ENCODE data around the gene PNCK.

PNCK gene

GRCh38 chrX:153627675-153628111 is 45.9 kb downstream of the PNCK start:
- no peak overlapping the region for H3K4me3 ChIP-seq (ENCODE audit: low read depth, low read length)
- DNase-seq (ENCODE audit: low read depth) = no peak
- TF ChIP-seq CTCF (IDR thresholded peaks at IDR 0.05; ENCODE audit: insufficient read depth, low read depth, low read length, missing control alignments) = no peak

- no peak for TF ChIP-seq CTCF (IDR thresholded peaks at IDR 0.05; ENCODE audit: insufficient read depth, low read depth, low read length, missing control alignments)
Observed at GRCh38 chrX:153626863-153627674, 46.5 kb downstream of the PNCK start.

GRCh38 chrX:153626025-153626633 is 47.5 kb downstream of the PNCK start:
- TF ChIP-seq CTCF (IDR thresholded peaks at IDR 0.05; ENCODE audit: insufficient read depth, low read depth, low read length, missing control alignments) = no peak
- no peak for DNase-seq (ENCODE audit: low read depth)
- H3K4me3 ChIP-seq (ENCODE audit: low read depth, low read length) = no peak overlapping the region

More at GRCh38 chrX:153626863-153627674, 46.5 kb downstream of the PNCK start:
- no peak for DNase-seq (ENCODE audit: low read depth)
- H3K4me3 ChIP-seq (ENCODE audit: low read depth, low read length) = no peak overlapping the region

- no peak for TF ChIP-seq CTCF (IDR thresholded peaks at IDR 0.05; ENCODE audit: insufficient read depth, low read depth, low read length, missing control alignments)
- H3K4me3 ChIP-seq (ENCODE audit: low read depth, low read length) = no peak overlapping the region
- no peak for DNase-seq (ENCODE audit: low read depth)
Observed at GRCh38 chrX:153625271-153626024, 48.2 kb downstream of the PNCK start.

GRCh38 chrX:153624196-153625091 is 49.2 kb downstream of the PNCK start:
- H3K4me3 ChIP-seq (ENCODE audit: low read depth, low read length) = no peak overlapping the region
- no peak for DNase-seq (ENCODE audit: low read depth)
- TF ChIP-seq CTCF (IDR thresholded peaks at IDR 0.05; ENCODE audit: insufficient read depth, low read depth, low read length, missing control alignments) = no peak
